ENCODE results near the gene SUPT3H.

The SUPT3H gene

DNA sequence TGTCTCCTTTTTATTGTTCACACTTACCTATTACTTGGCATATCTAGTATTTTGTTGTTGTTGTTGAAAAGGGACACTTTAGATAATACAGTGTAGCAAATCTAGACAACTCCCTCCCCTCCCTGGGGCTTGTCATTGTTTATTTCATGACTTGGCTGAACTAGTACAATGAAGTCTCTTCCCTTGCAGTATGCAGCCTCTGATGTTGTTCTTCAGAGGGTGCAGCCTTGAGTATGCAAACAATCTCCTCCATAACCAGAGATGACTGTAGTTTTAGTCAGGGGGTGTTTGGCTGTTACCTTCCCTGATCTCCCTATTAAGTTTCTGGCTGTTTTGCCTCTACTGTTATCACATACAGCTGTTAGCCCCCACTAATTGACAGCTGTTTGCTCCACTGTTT is 365.0 kb downstream of the SUPT3H start:
- in situ Hi-C loops (cut with MboI; ENCODE audit: low sequenced_read_pairs): no loop called here

DNA sequence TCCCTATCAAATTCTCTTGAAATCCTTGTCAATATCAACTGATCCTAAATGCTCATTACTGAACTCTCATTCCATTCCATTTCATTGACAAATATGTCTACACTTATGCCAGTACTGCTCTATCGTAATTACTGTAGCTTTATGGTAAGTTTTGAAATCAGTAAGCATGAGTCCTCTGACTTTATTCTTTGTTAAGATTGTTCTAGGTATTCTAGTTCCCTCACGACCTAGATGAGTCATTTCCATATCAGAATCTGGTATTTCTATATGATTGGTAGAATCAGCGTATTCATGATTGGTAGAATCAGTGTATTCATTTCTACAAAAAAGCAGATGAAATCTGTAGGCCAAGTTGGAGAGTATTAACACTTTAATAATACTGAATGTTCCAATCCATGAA is 368.2 kb downstream of the SUPT3H start:
- in situ Hi-C loops (cut with MboI; ENCODE audit: low sequenced_read_pairs): no loop called here

DNA sequence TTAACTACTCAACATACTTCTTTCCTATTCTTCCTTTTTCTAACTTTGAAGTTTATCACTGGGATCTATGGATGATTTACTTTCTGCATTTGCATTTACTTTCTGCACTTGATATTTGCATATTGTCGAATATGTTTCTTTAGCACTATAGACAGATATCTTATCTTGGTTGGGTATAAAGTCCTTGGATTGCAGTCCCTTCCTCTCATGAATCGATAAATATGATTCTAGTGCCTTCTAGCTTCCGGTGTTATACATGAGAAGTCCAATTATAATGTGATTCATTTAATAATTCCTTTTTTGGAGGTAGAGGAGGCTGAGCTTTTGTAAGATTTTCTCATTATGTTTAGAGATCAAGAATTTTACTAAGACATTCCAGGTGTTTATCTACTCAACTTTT is 370.8 kb downstream of the SUPT3H start:
- in situ Hi-C loops (cut with MboI; ENCODE audit: low sequenced_read_pairs): no loop called here

DNA sequence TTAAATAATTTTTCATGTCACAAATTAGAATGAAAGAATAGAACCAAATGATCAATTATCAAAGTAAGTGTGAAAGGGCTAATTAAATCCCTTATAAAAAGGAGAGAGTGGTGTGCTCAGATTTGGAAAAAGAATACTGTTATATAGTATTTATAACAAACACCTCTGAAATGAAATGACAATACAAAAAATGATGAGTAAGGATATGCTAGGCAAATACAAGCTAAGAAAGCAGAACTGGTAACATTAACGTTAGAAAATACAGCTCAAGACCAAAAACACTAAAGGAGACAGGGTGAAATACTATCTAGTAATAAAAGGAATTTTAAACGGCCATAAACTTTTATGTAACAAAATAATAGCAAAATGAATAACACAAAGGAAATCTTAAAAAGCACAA is 373.8 kb downstream of the SUPT3H start:
- in situ Hi-C loops (cut with MboI; ENCODE audit: low sequenced_read_pairs): no loop called here

DNA sequence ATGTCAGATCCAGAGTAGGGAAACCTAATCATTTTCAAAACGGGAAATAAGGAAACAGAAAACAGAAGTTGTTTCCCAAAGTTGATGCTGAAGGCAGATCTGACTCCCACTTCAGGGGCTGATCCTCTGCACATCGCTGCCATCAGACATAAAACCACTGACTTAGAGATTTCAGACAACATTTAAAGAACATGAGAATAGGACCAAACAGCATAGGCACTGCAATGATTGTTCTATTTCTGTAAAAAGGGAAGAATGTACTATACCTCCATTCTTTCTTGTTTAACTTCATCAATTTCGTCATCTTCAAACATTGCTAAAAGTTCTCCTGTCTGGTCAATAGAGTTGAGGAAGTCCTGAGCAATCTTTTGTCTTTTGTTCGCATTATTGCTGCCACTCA is 374.3 kb downstream of the SUPT3H start:
- in situ Hi-C loops (cut with MboI; ENCODE audit: low sequenced_read_pairs): no loop called here

DNA sequence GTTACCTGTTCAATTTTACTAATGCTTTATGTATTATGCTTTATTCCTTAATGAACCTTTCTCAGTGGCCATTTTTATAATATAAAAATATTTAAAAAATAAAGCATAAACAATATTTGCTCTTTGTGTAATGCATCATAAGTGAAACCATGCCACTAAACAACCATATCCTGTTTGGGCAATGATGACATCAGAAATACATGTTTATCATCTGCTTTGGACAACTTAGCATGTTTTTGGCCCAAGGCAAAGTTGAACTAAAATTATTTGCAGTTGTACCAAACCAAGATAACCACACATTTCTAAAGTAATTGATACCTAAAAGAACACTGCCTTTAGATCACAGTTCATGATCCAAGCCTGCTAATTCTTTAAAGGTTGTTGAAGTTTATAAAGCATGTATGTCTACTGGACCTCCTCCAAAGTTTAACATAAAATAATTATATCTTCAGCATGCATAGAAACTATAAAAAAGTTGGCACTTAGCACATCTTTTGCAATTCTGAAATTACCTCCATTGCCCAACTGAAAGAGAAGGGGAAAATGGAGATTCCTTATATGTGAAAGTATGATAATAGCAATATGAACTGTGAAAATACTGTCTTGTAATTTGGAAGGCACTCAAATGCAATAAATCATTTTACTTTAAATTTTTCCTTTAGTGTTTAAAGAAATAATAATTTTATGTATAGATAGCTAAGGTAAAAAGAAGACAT is 375.2 kb downstream of the SUPT3H start:
- in situ Hi-C loops (cut with MboI; ENCODE audit: low sequenced_read_pairs): no loop called here

DNA sequence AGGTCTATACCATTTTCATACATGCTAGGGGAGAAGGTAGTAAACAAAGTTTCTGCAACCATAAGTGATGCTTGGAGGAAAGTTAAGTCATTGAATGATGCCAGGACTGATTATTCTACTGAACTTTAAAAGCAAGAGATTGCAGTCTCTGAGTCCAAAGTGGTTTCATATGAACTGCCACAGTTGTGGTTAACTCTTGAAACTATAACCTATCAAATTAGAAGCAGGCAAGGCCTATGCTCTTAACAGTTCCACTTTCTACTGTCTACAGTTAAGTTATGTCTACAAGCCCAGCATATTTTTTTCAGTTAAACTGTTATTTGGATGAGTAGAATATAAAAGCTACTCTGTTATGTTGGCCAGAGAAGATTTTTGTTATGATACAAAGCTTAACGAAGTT is 376.1 kb downstream of the SUPT3H start:
- in situ Hi-C loops (cut with MboI; ENCODE audit: low sequenced_read_pairs): no loop called here

DNA sequence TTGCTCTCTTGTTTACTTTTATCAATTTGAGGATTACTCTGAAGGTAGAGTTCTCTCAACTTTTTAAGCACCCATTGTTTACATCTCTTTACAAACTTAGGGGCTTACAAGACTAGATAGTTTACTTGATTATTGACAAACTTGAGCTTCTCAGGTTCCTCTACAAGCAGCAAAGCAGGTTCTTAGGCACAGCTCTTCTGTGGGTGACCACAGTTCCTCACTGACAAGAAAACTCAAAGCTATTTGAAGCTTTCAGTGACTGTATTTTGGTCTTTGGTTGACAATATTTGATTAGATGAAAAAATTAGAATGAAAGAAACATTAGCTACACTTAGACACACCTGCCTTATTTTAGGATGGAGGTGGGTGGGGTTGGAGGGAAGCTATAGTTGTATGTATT is 376.9 kb downstream of the SUPT3H start:
- in situ Hi-C loops (cut with MboI; ENCODE audit: low sequenced_read_pairs): no loop called here

DNA sequence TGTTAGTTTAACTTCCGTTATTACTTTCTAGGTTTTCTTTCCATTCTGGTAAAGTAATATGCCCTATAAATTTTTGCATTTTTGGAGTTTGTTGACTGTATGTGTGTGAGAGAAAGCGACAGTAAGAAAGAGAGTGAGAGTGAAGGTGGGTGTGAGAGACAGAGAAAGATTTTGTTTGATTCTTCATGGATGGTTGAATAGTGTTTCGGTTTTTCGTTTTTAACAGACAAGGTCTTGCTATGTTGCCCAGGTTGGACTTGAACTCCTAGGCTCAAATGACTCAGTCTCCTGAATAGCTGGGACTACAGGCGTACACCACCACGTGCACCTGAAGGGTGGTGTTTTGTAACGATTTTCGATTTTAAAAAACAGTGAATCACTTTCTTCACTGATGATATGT is 378.7 kb downstream of the SUPT3H start:
- in situ Hi-C loops (cut with MboI; ENCODE audit: low sequenced_read_pairs): no loop called here

DNA sequence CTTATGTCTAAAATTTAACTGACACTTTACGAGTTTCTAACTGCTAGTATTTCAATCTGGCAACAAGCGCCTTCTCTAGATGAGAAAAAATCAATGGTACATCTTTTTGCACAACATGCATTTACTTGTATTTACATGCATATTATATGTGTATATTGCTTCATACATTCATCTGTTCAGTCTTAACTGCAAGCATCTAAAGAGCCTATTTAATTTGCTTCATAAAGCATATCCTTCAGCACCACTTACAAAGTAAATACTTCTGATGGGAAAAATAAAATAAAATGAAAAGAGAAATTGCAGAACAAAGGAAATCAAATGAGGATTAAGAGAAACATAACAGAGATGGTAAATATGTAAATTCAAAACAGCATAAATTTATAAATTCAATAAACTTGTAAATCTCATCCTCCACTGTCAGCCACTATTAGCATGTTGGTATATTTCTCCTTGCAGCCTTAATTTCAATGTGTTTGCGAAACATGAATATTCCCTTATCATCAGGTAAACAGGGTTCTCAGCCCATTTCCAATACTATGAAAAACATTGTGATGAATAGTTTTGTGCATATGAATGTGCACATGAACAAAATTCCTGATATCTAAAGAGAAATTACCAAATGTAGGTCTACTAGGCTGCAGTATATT is 382.1 kb downstream of the SUPT3H start:
- in situ Hi-C loops (cut with MboI; ENCODE audit: low sequenced_read_pairs): no loop called here

DNA sequence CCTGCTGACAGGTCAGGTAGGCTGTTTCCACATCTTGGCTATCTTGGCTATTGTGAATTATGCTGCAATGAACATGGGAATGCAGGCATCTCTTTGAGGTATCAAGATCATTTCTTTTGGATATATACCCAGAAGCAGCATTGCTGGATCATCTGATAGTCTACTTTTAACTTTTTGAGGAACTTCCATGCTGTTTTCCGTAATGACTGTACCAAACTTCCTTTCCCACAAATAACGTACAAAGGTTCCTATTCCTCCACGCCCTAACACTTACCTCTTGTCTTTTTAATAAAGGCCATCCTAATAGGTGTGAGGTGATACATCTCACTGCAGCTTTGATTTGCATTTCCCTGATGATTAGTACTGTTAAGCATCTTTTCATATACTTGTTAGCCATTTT is 388.3 kb downstream of the SUPT3H start:
- in situ Hi-C loops (cut with MboI; ENCODE audit: low sequenced_read_pairs): no loop called here

DNA sequence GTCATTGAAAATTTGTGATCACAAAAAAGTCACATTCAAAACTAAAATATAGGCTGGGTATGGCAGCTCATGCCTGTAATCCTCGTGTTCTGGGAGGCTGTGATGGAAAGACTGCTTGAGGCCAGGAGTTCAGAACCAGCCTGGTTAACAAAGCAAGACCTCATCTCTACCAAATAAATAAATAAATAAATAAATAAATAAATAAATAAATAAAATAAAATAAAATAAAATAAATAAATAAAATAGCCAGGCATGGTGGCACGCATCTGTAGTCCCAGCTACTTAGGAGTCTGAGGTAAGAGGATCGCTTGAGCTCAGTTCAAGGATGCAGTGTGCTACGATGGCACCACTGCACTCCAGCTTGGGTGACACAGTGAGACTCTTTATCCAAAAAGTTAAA is 392.7 kb downstream of the SUPT3H start:
- in situ Hi-C loops (cut with MboI; ENCODE audit: low sequenced_read_pairs): no loop called here

DNA sequence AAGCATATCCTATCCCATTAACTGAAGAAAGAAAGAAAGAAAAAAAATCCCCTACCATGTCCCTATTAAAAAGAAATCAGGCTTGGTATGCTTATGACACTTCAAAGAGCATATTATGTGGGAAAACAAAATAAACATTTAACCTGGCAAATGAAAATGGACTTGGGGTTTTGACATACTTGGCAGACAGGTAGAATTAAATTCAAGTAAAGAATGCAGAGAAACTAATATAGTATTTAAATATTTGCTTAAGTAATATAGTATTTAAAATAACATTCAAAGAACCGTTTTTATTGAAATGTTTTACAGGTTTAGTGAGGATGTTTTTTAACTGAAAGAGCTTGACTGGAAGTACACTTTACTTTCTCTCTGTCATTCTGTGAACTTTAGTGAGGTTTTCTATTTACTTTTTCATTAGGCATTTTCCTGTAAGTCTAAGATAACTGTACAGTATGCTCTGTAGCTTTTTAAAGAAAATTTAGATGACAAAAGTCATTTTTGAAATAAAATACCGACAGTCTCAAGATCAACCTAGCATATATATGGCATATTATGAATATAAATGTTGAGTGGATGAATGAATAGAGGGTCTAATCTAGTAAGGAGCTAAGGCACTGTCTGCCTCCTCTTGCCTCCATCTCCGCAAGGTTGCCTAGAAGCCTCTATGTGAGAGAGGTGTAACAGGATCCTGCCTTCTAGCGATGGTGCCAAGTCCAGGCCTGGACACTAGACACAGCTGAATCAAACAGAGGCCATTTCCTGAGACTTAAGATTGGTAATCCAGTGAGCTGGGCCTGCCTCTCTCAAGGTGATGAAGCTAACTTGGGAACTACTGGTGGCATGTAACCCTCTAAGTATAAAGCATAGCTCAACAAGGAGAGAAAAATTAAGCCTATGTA is 394.0 kb downstream of the SUPT3H start:
- in situ Hi-C loops (cut with MboI; ENCODE audit: low sequenced_read_pairs): no loop called here

DNA sequence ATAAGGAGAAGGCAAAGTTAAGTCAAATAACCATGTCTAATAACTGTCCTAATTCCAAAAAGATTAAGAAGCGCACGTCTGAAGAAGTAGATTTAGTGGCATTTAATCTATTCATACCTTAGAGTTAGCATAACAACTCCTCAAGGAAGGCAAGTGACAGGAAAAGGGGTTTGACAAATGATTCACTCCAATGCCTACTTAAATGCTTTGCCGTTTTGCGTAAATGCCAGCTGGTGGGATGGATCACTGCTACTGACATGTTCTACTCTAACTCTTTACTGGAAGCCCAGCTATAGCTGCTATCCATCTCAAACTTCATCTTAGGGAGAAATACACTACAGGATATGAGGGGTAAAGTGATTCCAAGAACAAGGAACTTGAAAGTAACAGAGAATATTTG is 396.9 kb downstream of the SUPT3H start:
- in situ Hi-C loops (cut with MboI; ENCODE audit: low sequenced_read_pairs): no loop called here

DNA sequence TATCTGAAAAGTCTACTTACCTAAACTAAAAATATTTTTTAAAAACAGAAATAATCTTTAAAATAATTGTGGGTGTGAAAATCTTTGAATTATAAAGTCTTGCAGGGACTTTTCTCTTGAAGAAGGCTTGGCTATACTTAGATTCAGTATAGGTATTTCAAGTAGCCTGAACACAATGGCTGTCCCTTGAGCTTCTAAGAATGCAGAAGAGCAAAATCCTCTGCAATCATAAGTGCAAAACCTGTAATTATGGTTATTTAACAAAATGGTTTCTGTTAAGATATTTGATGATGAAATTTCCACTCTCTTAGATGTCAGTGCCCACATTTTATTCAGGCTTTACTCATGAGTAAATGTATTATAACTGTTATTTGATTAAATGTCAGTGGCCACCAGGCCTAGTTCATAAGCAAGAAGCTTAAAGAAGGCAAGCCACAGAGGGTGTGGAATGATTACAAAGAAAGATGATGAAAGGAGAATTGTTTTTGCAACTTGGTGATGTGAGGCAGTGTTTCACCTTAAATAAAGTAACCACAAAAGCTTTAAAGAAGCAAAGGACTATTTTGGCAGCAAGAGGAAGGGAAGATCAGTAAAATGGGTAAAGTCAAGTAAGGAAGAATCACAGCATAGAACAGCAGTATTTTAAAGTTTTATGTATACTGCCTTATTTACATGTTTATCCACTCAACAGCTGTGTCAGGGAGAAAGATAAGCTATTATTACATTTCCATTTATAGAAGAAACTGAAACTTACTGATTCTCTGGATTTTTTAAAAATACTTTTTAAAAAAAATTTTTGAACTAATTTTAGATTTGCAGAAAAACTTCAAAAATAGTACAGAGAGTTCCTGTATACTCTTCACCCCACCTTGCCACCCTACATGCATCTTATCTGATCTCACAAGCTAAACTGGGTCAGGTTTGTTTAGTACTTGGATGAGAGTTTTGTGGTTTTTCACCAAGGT is 400.8 kb downstream of the SUPT3H start:
- in situ Hi-C loops (cut with MboI; ENCODE audit: low sequenced_read_pairs): no loop called here

DNA sequence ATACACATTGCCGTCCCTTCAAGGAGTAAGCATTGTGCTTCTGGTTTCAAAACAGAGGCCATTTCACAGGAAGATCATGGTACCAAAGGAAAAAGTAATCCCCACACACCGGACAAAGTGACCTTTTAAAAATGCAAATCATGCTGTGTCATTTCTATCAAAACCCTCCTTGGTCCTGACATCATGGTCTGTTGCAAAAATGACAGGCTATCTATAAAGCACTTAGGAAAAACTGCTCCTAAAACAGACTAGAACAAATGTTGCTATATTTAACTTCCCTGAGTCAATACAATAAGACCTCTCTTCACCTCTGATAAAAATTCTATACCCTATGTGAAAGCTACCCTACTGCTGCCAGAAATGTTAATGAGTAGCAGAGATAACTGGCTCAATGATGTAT is 403.2 kb downstream of the SUPT3H start:
- in situ Hi-C loops (cut with MboI; ENCODE audit: low sequenced_read_pairs): no loop called here

DNA sequence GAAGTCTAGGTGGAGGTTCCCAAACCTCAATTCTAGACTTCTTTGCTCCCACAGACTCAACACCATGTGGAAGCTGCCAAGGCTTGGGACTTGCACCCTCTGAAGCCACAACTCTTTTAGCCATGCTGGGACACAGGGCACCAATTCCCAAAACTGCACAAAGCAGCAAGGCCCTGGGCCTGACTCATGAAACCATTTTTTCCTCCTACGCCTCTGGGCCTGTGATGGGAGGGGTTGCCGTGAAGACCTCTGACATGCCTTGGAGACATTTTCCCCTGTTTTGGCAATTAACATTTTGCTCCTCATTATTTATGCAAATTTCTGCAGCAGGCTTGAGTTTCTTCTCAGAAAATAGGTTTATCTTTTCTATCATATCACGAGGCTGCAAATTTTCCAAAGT is 405.0 kb downstream of the SUPT3H start:
- in situ Hi-C loops (cut with MboI; ENCODE audit: low sequenced_read_pairs): no loop called here

DNA sequence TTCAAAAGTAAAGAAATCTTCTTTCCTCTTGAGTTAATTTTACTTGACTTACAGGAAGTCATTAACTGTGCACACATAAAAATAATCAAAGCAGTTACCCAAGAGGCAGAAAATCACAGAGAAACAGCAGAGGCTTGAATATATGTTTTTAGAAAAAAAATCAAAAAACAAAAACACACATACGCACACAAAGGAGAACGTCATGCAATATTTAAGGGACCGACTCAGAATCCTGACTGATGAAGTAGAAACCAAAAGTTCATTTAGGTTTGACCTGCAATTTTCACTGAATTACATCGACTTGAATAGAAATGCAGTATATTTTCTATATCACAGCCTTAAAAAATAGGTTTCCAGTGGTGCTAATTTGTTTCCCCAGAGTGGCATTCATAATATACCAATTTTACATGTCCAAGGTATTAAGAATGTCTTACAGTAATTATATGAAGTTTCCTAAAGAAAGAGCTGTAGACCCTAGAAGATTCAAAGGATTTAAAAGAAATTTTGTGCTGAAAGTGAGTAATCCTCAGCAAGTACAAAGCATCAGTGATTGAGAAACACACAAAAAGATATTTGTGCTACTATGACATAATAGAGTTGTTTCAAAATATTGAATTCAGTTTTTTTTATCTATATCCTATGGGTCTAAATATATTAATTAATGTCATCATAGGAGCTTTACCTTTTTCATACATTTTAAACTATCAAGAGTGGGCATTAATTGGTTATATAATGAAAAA is 408.1 kb downstream of the SUPT3H start:
- in situ Hi-C loops (cut with MboI; ENCODE audit: low sequenced_read_pairs): no loop called here

DNA sequence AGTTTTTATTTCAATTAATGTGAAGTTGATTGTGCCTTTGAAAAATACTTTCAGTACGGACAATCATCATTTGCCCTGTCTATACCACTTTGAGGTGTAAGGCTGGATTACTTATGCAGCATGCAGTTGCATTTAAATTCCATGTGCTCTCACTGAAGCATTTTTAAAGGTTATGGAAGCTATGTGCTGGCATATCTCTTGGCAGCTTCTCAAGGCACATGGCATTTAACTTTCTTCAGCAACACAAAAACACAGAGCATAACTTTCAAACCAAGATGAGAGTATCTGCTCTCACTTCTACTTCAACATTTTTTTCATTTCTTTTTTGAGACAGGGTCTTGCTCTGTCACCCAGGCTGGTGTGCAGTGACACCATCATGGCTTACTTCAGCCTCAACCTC is 410.3 kb downstream of the SUPT3H start:
- in situ Hi-C loops (cut with MboI; ENCODE audit: low sequenced_read_pairs): no loop called here

DNA sequence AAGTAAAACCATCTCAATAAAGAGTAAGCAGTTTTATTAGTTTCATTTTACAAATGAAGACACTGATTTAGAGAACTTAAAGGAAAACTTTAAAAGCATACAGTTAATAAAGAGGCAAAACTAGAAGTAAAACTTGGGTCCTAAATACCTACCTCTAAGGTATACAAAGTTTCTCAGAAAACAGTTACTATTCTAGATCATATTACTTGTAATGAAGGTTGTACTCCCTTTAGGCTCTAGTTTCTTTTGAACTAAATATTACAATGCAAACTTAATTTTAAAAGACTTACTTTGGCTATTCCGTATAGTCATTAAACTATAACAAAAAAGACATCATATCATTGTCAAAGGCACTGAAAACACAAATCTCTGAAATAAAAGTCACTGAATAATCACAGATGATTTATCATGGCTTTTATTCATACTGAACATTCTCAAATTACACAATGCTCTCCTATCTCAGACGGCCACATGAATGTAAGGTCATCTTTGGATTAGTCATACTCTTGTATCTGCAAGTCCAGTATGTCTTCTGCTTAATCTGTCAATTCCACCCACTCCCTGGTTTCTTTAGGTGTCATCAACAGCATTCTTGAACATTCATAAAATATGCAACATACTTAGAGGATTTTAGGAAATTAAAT is 411.2 kb downstream of the SUPT3H start:
- in situ Hi-C loops (cut with MboI; ENCODE audit: low sequenced_read_pairs): no loop called here

Measured in HL-60/S4 treated with retinoic acid at 250 ng/mL for 4 days and 3 days (cell line).